Measurements from ENCODE around the gene KRT16.
A peak's percentile ranks its signal among the peaks of the same experiment; 100 is the strongest.

Gene KRT16

DNA sequence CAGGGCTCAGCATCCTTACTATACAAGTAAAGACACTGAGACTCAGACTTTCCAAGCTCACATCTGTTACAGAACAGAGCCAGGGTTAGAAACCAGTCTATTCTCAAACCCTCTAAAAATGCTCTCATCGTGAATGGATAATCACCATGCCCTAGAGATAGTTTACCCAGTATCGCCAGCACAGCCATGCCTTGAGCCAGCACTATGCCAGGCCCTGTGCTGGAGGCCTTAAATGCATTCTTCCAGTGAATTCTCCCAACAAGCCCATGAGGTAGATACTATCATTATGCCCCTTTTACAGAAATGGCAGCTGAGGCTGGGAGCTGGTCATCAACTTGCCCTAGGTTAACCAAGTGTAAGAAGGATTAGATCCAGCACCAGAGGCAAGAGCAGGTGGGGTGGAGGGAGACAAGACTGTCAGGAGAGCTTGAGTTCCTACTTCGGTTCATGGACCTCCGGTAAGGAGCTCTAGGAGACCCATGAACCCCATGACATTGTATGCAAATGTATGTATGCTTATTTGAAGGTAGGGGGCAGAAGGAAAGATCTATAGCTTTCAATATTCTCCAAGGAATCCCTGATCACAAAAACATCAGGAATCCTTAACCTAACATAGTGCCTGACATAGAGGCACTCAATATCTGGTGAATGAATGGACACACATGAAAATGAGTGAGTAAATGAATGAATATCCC lies 31.1 kb downstream of the KRT16 start:
- Histone ChIP-seq H3K27me3 (no peaks in the 10 kb centered on the region), H3K9me3 (no peaks in the 10 kb centered on the region), H3K36me3 (no peaks in the 10 kb centered on the region), H3K4me1 (peaks cover 8% of the 10 kb centered on the region), H3K4me3 (ENCODE audit: low read depth, low read length) (no peak overlapping the region)
- TF ChIP-seq, protein P1, sequence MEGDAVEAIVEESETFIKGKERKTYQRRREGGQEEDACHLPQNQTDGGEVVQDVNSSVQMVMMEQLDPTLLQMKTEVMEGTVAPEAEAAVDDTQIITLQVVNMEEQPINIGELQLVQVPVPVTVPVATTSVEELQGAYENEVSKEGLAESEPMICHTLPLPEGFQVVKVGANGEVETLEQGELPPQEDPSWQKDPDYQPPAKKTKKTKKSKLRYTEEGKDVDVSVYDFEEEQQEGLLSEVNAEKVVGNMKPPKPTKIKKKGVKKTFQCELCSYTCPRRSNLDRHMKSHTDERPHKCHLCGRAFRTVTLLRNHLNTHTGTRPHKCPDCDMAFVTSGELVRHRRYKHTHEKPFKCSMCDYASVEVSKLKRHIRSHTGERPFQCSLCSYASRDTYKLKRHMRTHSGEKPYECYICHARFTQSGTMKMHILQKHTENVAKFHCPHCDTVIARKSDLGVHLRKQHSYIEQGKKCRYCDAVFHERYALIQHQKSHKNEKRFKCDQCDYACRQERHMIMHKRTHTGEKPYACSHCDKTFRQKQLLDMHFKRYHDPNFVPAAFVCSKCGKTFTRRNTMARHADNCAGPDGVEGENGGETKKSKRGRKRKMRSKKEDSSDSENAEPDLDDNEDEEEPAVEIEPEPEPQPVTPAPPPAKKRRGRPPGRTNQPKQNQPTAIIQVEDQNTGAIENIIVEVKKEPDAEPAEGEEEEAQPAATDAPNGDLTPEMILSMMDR (IDR thresholded peaks at IDR 0.05; ENCODE audit: low read depth, low read length), result no peak
- no peak for DNase-seq

DNA sequence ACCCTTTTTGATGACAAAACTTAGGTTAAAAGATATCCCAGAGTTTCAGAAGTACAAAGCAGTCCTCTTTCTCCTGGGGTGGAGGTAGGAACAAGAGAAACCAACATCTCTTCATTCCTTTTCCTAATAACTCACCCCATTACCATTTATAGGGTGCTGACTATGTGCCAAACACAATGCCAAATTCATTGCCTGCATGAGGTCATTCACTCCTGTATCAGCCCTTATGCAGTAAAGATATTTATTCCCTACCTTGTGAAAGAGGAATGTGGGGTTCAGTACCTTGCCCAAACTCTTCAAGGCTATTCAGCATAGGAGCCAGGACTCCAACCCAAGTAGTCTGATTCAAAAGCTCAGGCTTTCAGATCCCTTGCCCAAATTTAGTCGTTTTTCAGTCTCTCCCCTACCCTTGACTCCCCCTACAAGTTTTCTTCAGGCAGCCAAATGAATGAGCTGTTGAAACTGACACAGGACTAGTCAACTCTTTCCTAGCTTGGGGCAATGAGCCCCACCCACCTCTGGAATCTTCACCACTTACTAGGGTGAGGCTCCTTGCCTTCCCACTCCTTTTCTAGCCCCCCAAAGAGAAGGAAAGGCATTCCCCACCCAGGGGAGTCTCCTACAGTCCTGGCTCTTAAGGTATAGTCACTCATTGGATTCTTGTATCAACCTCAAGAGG lies 31.7 kb downstream of the KRT16 start:
- H3K4me3 ChIP-seq (ENCODE audit: low read depth, low read length), result no peak overlapping the region
- TF ChIP-seq, protein P1 (IDR thresholded peaks at IDR 0.05; ENCODE audit: low read depth, low read length), result no peak
- peaks cover 8% of the 10 kb centered on the region for H3K4me1 ChIP-seq
- DNase-seq, result no peak
- no peaks in the 10 kb centered on the region for H3K9me3 ChIP-seq
- H3K36me3 ChIP-seq, result no peaks in the 10 kb centered on the region
- H3K27me3 ChIP-seq, result no peaks in the 10 kb centered on the region

DNA sequence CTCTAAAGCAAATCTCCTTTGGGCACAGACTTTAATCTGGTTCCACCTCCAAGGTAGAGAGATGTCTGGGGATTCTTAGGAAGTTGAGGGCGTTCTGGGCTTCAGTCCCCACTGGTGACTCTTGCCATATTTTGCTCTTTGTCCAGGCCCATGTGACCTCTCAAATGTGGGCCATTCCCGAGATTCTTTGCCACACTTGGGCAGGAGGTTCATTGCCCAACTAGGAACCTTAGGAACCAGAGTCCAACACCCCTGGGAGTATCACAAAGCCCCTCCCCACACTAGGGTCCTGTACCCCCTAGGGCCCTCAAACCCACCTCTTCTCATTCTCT lies 32.4 kb downstream of the KRT16 start:
- no peak for DNase-seq
- Histone ChIP-seq H3K9me3 (no peaks in the 10 kb centered on the region), H3K4me1 (peaks cover 8% of the 10 kb centered on the region), H3K4me3 (ENCODE audit: low read depth, low read length) (no peak overlapping the region), H3K36me3 (no peaks in the 10 kb centered on the region), H3K27me3 (no peaks in the 10 kb centered on the region)
- TF ChIP-seq, protein P1 (IDR thresholded peaks at IDR 0.05; ENCODE audit: low read depth, low read length), result no peak

DNA sequence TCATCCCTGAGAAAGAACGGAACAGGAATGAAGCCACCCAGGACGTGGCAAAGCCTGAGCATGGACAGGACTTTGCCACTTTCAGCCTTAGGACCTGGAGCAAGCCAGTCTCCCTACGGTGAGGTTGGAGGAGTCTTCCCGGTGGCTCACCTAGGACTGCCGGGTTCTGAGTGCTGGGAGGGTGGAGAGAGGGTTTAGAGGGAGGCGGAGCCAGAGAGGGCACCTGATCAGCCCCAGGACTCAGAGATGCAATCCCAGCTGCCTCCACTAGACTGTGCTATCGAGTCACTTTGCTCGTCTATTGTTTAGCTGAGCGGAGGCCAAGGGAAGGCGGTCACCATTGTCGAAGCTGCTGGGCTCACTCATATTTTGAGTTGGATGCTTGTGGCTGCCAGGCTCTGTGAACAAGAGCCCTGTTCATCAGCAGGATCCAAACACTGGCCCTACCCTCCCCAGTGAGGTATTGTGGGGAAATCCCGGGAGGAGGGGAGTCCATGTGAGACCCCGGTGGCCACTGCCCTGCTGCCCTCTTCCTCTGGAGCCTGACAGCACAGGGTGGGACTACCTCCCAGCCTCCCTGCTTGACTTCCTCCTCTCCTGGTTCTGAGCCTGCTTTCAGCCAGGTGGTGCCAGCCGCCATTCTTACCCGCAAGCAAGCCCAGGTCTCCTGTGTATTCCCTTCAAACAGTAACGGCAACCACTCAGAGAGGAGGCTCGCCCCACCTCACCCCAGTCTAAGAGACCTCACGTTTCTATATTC lies 32.9 kb downstream of the KRT16 start:
- peak; percentile 88 for DNase-seq
- H3K27me3 ChIP-seq, result no peaks in the 10 kb centered on the region
- TF ChIP-seq, protein P1 (IDR thresholded peaks at IDR 0.05; ENCODE audit: low read depth, low read length), result peak; percentile 95
- H3K4me3 ChIP-seq (ENCODE audit: low read depth, low read length), result peak overlapping the region; percentile 20; the same call in 1 of the 2 replicates
- peaks cover 8% of the 10 kb centered on the region for H3K4me1 ChIP-seq
- H3K36me3 ChIP-seq, result no peaks in the 10 kb centered on the region
- no peaks in the 10 kb centered on the region for H3K9me3 ChIP-seq

DNA sequence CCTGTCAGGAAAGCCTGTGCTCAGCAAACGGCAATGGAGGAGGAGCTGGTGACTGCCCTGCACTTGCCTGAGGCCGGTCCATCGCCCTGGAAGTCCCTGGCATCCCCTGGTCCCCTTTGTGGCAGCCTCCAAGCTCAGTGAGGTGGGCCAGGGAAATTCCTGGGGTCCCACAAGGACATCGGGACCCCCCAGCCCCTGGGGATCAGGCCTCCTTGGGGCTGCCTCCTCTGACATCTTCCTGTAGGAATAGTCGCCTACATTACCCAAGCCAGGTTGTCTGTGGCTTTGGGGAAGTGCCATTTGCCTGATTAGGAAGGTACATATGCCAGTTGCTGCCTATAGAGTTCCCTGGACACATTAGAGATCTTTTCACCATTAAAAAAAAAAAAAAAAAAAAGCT lies 33.6 kb downstream of the KRT16 start:
- DNase-seq, result no peak
- H3K4me1 ChIP-seq, result peaks cover 8% of the 10 kb centered on the region
- TF ChIP-seq, protein P1 (IDR thresholded peaks at IDR 0.05; ENCODE audit: low read depth, low read length), result no peak
- no peak overlapping the region for H3K4me3 ChIP-seq (ENCODE audit: low read depth, low read length)
- no peaks in the 10 kb centered on the region for H3K36me3 ChIP-seq
- no peaks in the 10 kb centered on the region for H3K9me3 ChIP-seq
- no peaks in the 10 kb centered on the region for H3K27me3 ChIP-seq
